Measurements from ENCODE around the gene NDUFA3. TPM values are rescaled to one million over a fixed set of nuclear protein-coding genes. Genes with fewer than 3 reads are reported as not detected.

NDUFA3 gene
- polyA plus RNA-seq, 3 donors, result 46.4 to 396 (median 333) TPM

- Mint-ChIP-seq H3K4me1 (peaks cover 8% of the 10 kb centered on the region), H3K9me3 (peaks cover 0 to 2% (median 0%) of the 10 kb centered on the region in 7 donors), H3K27me3 (ENCODE audit: low read depth in 3 of 3) (no peaks in the 10 kb centered on the region), H3K36me3 (peaks cover 57 to 79% of the 10 kb centered on the region in 2 donors), H3K27ac (peak overlapping the region in 1 of 7 donors; percentile 20), H3K4me3 (no peak overlapping the region)
- intact Hi-C loops (cut with micrococcal nuclease), result no loop called here
- Histone ChIP-seq H3K36me3 (replicated peaks in 1 of 2; ENCODE audit: control insufficient read depth in 1 of 2, insufficient read depth in 2 of 2, low read length in 2 of 2) (peaks cover 54 to 69% of the 10 kb centered on the region in 2 donors), H3K4me2 (replicated peaks; ENCODE audit: extremely low read depth, low read length, poor library complexity, severe bottlenecking) (no peak overlapping the region), H3K9me3 (replicated peaks in 1 of 2; ENCODE audit: control insufficient read depth in 1 of 2, insufficient read depth in 1 of 2, low read length in 2 of 2) (no peaks in the 10 kb centered on the region), H4K20me1 (ENCODE audit: insufficient read depth, low read length) (peaks cover 42% of the 10 kb centered on the region), H3K9ac (ENCODE audit: insufficient read depth, low read length, poor library complexity, severe bottlenecking) (no peak overlapping the region), H3K27ac (ENCODE audit: low read depth in 1 of 2, low read length in 2 of 2) (no peak overlapping the region), H2AFZ (ENCODE audit: insufficient read depth, low read depth, low read length, poor library complexity, severe bottlenecking) (no peak overlapping the region), H3K27me3 (ENCODE audit: control insufficient read depth in 2 of 2, insufficient read depth in 2 of 2, low read length in 2 of 2) (no peaks in the 10 kb centered on the region), H3K4me3 (replicated peaks in 1 of 3; ENCODE audit: low read depth in 2 of 3, low read length in 3 of 3) (no peak overlapping the region), H3K4me1 (ENCODE audit: control insufficient read depth in 1 of 2, insufficient read depth in 2 of 2, low read length in 2 of 2) (peaks cover 8 to 9% of the 10 kb centered on the region in 2 donors), H3K79me2 (ENCODE audit: insufficient read depth, low read length) (peaks cover 55% of the 10 kb centered on the region)
- WGBS (ENCODE audit: insufficient coverage), result 94% methylated on average over 16 of the region's 21 CpGs
- no peak for DNase-seq
- TF ChIP-seq CTCF (IDR thresholded peaks at IDR 0.05), result no peak
Measured at GRCh38 chr19:54107876-54108490, 5.3 kb downstream of the NDUFA3 start.

GRCh38 chr19:54108496-54108895, 5.8 kb downstream of the NDUFA3 start:
- no peaks in the 10 kb centered on the region for H3K27me3 ChIP-seq (ENCODE audit: control insufficient read depth in 2 of 2, insufficient read depth in 2 of 2, low read length in 2 of 2)
- H3K79me2 ChIP-seq (ENCODE audit: insufficient read depth, low read length), result peaks cover 52% of the 10 kb centered on the region
- WGBS (ENCODE audit: insufficient coverage), result 90% methylated on average over 5 of the region's 7 CpGs
- peaks cover 0 to 2% (median 0%) of the 10 kb centered on the region in 7 donors for H3K9me3 Mint-ChIP-seq
- no peak for DNase-seq
- H2AFZ ChIP-seq (ENCODE audit: insufficient read depth, low read depth, low read length, poor library complexity, severe bottlenecking), result no peak overlapping the region
- H3K4me1 Mint-ChIP-seq, result peaks cover 5% of the 10 kb centered on the region
- no peak overlapping the region for H3K4me3 Mint-ChIP-seq
- H3K27me3 Mint-ChIP-seq (ENCODE audit: low read depth in 3 of 3), result no peaks in the 10 kb centered on the region
- no peak overlapping the region for H3K27ac ChIP-seq (ENCODE audit: low read depth in 1 of 2, low read length in 2 of 2)
- H4K20me1 ChIP-seq (ENCODE audit: insufficient read depth, low read length), result peaks cover 47% of the 10 kb centered on the region
- no peaks in the 10 kb centered on the region for H3K9me3 ChIP-seq (replicated peaks in 1 of 2; ENCODE audit: control insufficient read depth in 1 of 2, insufficient read depth in 1 of 2, low read length in 2 of 2)
- H3K4me2 ChIP-seq (replicated peaks; ENCODE audit: extremely low read depth, low read length, poor library complexity, severe bottlenecking), result no peak overlapping the region
- peaks cover 3 to 4% of the 10 kb centered on the region in 2 donors for H3K4me1 ChIP-seq (ENCODE audit: control insufficient read depth in 1 of 2, insufficient read depth in 2 of 2, low read length in 2 of 2)
- no peak for TF ChIP-seq CTCF (IDR thresholded peaks at IDR 0.05)
- peaks cover 54 to 69% of the 10 kb centered on the region in 2 donors for H3K36me3 ChIP-seq (replicated peaks in 1 of 2; ENCODE audit: control insufficient read depth in 1 of 2, insufficient read depth in 2 of 2, low read length in 2 of 2)
- H3K4me3 ChIP-seq (replicated peaks in 1 of 3; ENCODE audit: low read depth in 2 of 3, low read length in 3 of 3), result no peak overlapping the region
- peaks cover 60 to 84% of the 10 kb centered on the region in 2 donors for H3K36me3 Mint-ChIP-seq
- no peak overlapping the region for H3K27ac Mint-ChIP-seq
- intact Hi-C loops (cut with micrococcal nuclease), result no loop called here
- no peak overlapping the region for H3K9ac ChIP-seq (ENCODE audit: insufficient read depth, low read length, poor library complexity, severe bottlenecking)
